Measurements from ENCODE around the gene LRRN2. TPM values are rescaled to one million over a fixed set of nuclear protein-coding genes. Genes with fewer than 3 reads are reported as not detected.

LRRN2 gene
- total RNA-seq, 1 experiment from 2014 or later = 0.69 TPM

DNA sequence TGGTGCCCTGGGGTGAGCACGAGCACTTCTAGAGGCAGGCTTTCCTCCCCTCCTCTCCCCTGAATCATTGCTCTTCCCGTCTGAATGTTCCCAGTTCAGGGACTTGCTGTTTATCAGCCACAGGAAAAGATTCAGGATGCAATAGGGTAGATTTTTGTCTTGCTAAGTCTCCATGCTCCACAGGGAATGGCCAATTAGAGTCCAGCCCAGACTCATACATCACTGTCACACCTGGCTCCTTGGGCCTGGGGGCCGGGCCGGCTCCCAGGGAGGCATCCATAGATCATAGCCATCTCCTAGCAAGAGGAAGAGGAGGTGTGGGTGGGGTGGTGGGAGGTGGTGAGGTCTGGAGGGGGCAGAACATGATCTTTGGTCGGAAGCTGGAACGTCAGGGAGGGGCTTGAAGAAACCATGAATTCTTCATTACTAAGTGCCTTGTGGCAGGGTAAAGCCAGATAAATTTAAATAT, 83.4 kb downstream of the LRRN2 start:
- no peak for DNase-seq (ENCODE audit: low read depth)

DNA sequence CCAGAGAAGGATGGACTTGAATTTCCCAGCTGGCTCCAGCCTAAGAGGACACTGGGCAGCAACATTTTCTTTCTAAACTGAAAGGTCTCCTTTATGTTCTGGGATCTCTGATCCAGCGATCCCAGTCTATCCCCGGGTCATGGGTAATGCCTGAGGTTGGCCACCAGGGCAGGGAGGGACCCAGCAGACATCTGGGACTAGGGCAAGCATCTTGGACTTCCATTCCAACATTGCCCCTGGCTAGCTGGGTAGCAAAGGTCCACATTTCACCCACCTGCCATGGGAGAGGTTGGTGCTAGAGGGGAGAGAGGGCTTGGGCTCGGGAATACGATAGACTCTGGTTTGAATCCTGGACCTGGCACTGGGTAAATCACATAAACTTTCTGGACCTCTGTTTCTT, 84.6 kb downstream of the LRRN2 start:
- DNase-seq (ENCODE audit: low read depth) = no peak

DNA sequence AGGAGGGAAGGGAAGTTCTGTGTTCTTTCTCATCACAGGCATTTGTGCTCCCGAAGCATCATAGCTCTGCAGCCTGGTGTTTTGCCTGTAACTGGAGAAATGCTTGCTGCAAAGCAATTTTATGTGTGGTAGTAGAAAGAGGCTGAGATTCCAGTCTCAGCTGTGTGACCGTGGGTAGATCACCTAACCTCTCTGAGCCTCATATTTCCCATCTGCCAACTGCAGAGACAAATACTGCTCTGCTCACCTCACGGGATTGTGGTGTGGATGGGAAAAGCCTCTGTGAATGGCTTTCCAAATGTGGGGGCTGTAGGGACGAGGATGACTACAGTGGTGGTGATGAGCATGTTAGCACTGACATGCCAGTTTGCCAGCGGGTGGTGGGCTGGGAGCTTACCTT, 85.3 kb downstream of the LRRN2 start:
- no peak for DNase-seq (ENCODE audit: low read depth)

DNA sequence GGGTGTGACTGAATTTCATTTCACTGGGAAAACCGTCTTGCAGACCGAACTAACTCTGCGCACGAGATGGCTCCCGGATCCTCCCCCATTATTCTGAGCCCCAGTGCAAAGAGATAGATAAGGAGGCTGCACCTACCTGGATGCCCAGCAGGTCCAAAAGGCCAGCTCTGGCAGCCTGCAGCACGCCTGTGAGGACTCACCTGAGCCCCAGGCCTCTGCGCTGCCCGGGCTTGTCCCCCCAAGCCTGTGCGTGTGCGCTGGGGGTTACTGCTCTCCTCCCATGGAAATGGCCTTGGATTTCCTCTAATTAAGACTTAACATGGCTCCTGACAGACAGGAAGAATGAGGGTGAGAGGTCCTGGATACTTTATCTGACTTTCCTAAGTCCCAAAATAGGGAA, 85.9 kb downstream of the LRRN2 start:
- DNase-seq (ENCODE audit: low read depth) = no peak

DNA sequence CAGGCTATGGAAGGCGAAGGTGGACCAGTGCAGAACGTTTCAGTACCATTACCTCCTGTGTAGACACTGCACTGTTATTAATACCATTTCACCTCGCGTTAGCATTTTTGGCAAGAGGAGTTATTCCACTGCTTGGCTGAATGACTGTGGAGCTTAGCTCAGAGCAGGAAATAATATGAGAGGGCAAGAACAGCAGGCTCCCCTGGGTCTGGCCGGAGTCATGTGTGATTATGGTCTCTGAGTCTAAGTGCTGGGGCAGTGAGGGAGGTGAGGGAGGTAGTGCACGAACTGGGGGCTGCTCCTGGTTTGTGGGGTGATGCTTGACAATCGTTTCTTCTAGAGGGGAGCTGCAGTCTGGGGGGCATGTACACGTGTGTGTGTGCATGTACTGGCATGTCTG, 86.4 kb downstream of the LRRN2 start:
- DNase-seq (ENCODE audit: low read depth) = no peak

DNA sequence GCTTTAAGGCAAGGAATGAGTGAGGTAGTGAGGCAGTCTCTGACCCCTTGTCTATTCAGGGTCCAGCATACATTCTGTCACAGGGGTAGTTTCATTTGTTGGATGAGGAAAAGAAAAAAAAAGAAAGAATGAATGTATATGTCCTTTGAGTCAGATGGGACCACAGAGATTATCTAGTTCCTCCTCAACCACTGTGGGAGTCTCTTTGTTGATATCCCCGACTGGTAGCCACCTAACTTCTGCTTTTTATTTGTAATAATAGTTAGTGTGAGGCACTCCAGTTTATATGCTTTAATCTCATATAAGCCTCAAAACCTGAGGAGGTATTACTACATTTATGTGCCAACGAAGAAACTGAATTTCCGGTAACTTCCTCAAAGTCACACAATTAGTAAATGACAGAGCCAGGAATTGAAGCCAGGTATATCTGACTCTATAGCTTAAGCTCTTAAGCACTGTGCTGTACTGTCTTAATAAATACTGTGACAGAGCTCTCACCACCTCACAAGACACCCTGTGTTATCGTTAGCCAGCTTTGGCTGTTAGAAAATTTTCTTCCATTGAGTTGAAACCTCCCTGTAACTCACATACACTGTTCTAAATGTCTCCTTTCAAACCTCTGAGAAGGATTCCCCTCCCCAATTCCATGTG, 87.1 kb downstream of the LRRN2 start:
- DNase-seq (ENCODE audit: low read depth) = no peak

DNA sequence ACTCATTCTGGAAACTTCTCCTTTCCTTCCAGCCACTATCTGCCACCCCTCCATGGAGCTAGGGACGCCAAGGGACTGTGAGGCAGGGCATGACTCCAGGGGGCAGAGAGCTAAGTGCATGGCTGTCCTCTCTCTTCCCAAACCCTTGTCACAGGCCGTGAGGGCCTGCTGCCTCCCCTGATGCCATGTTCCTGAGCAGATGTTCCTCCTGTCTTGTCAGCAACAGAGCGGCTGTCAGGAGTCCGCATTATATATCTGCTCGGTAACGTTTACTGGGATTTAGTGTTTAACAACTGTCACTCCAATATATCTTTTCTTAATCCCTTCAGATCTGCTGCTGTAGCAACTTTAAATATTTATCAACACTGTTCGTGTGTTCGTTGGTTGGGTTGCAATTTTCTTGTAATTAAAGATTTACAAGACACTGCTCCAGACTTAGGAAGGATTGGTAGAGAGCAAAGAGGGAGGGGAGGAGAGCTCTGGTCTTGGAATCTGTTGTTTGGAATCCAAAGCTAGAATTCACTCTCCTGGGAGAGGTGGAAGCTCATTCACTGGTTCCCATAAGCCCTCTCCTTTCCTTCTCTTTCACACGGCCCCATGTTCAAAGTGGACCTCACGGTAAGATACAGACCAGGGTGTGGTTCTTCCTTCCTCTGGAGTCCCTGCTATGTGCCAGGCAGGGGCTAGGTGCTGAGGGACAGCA, 93.1 kb downstream of the LRRN2 start:
- no peak for DNase-seq (ENCODE audit: low read depth)

DNA sequence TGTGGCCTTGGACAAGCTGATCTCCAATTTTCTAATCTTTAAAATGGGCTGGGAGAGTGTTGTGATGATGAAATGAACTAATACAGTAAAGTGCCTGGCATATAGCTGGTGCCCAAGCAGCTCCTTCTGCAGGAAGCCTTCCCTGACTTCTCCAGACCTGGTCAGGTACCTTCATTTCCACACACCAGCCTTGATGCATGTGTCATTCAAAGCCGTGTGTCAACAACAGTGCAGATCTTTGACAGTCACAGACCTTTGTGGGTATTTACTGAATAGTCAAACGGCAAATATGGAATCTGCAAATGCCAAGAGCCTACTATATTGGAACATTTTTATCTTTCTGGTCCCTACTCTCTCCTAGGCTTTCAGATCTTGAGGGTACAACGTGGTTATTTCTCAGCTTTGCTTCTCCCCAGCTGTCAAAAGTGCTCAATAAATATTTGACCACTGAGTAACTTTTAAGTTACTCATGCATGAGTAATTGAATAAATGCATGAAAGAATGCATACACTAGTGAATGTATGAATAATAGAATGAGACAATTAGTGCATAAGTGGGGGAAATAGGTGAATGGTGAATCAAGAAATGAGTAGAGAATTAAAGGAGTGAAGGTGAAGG, 94.0 kb downstream of the LRRN2 start:
- peak; percentile 21 for DNase-seq (ENCODE audit: low read depth)

DNA sequence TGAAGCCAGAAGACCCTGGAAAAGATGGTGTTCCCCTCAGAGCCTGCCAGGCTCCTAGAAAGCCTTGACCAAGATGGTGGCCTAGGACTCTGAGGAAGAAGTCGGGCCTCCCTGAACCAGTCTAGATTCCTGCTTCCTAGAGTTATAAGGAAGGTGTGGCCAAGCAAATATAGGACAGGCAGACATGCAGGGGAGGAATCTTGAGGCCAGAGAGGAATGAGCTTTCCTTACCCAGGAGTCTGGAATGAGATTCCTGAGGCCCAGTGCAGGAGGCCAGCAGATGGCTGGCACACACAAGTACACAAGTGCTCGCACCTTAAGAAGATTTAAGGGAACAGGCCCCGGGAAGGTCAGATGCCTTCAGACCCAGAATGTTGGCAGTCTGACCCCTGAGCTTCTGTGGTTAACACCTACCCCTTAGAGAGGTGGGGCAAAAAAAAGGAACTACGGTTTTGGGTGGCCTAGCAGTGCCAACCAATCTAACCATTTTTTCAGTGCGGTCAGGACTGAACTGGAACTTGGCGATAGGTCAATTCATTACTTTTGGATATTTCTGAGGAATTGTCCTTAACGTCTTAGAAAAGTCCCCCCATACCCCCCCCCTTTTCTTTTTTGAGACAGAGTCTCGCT, 96.0 kb downstream of the LRRN2 start:
- no peak for DNase-seq (ENCODE audit: low read depth)

DNA sequence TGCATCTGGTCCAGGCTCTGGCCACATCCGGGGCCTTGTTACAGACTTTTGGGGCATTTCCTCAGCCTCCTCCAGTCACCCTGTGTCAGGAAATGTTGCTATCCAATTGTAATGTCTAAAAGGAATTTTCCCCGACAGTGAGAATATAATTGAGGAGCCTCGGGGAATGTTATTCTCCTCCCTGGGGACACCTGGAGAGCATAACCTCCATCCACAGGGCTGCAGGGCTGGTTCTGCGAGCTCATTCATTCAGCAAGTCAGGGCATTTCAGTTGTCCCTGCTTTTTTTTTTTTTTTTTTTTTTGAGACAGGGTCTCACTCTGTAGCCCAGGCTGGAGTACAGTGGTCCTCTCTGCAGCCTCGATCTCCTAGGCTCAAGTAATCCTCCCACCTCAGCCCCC, 96.7 kb downstream of the LRRN2 start:
- no peak for DNase-seq (ENCODE audit: low read depth)

DNA sequence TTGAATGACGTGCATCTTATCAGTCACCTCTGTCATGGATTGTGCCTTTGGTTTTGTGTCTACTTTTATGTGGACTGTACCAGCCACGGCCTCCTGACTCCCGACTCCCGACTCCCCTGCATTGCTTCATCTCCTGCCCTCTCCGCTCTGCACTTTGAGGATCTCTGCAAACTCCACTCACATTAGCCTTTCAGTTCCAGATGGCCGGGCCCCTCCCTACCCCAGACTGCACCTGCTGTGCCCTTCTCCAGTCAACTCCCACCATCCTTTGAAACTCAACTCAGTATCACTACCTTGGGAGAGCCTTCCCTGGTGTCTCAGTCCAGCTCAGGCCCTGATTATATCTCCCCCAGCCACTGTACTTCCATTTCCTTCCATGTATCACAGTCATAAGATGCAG, 97.9 kb downstream of the LRRN2 start:
- DNase-seq (ENCODE audit: low read depth) = no peak

DNA sequence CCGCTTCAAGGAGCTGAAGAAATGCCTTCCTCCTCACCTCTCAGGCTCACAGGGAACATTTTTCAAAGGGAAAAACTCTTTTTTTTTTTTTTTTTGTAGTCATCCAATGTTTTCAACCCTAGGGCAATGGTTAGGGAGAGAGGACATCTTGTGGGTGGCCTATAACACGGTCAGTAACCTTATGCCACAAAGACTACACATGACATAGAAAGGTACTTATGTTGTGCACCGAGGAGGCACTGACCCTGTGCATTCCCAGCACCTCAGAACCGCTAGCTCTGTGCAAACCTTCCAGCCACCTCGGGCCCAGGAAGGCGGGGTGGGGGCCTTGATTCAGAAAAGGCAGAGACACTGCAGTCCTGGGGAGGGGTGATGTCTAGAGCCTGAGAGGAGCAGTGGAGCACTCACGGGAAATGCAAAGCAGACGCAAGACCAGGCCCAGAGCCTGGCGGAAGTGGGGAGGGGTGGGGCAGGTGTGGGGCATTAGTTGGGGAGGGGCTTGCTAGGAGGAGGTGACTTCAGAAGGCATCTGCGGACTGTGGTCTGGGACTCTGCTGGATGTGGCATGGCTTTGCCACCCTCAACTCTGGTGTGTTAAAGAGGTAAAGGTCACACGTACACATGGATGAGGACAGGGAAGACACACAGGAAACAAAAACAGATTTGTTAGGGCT, 100.7 kb downstream of the LRRN2 start:
- no peak for DNase-seq (ENCODE audit: low read depth)

DNA sequence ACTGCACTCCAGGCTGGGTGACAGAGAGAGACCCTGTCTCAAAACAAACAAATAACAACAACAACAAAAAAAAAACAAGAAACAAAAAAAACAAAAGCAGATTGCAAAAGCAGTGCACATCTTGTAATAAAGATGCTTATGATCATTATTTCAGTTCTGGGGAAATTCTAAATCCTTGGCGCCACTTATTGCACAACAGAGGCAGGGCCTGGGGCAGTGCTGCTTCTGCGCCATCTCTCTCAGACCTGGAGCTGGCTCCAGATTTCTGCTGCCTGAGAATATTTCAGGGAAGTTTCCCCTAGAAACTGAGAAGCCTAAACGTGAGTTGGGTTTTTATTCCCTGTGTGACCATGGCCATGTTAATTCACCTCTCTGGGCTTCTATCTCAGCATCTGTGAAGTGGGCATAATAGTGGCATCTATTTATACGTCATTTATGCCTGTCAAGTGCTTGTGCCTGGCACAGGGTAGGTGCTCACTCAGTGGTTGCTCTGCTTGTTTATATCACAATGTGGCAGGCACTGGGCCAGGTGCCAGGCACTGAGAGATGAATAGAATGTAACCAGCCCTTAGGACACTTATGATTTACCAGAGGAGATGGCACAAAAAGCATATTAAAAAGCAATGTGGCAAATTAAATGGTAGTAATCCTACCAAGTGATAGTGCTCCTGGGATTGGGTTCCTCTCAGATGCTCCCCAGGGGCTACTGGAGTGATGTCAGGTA, 101.5 kb downstream of the LRRN2 start:
- no peak for DNase-seq (ENCODE audit: low read depth)

DNA sequence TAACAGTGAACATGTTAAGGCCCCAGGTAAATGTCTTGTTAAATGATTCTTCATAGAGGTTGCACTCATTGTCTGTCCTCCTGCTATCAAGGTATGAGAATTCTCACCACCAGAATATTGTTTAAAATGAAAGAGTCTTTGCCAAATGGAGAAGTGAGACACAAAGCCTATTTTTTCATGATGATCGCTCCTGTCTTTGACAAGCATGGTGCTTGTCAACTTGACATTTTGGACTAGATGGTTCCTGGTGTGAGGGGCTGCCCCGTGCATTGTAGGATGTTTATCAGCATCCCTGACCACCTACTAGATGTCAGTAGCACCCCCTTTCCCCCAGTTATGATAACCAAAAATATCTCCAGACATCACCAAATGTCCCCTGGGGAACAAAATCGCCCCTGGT, 103.8 kb downstream of the LRRN2 start:
- DNase-seq (ENCODE audit: low read depth) = no peak

DNA sequence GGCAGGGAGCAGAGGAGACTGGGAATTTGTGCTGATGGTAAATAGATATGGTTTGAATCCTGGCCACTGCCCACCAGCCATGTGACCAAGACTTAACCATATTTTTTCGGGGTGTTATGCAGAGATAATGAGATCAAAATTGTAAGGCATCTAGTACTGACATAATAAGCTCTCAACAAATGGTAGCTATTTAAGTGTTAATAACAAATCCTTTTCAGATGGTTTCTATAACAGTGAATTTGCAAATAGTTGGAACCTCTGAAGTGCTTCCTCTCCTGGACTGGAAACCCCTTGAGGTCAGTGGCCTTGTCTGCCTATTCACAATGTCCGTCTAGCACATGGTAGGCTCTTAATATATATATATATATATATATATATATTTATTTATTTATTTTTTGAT, 104.7 kb downstream of the LRRN2 start:
- no peak for DNase-seq (ENCODE audit: low read depth)

DNA sequence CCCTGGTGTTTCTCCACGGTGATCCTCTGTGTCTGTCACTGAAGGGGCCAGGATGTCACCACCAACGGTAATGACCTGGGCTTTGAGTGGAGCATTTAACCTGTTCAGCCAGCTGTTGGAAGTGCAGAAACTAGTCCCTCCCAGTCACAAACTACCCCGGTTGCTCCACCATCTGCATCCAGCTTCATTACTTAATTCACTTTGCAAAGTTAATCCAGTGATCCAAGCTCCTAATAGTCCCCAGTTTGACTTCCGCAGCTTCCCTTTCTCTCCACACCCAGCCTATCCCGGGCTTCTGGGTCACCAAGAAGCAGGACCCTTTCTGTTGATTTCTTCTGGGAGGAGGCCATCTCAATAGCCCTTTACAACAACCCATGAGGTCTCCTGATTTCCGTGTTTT, 105.9 kb downstream of the LRRN2 start:
- DNase-seq (ENCODE audit: low read depth) = no peak

DNA sequence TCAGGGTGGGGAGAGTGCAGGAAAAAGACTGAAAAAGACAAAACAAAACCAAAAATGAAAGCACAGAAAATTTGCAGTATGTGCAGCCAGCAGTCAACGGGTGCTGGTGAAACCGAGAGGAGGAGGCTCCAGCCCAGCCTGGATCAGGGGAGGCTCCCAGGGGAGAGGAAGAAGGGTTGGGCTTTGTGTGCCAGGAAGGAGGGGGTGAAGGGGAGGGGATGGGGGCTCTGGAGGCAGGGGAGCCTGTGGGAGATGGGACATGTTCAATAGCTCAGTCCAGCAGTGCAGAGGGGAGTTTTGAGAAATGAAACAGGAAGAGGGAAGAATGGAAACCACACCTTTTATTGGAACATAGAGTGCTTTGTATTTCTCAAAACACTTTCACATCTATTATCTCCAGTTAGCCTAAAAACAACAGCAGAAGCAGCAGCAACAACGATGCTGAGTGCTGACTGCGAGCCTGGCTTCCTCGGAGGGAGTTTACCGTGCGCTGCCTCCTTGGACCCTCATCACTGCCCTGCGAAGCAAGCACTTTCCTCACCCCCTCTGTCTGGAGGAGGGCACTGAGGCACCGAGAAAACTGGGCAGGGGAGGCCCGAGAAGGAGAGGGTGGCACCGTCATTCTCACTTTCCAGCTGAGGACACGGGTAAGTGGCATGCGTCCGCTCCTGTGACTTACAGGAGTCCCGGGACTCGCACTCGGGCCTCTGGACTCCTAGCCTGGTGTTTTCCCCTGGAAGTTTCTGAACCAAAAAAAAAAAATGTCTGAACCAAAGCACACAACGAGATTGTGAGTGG, 106.5 kb downstream of the LRRN2 start:
- DNase-seq (ENCODE audit: low read depth) = no peak

DNA sequence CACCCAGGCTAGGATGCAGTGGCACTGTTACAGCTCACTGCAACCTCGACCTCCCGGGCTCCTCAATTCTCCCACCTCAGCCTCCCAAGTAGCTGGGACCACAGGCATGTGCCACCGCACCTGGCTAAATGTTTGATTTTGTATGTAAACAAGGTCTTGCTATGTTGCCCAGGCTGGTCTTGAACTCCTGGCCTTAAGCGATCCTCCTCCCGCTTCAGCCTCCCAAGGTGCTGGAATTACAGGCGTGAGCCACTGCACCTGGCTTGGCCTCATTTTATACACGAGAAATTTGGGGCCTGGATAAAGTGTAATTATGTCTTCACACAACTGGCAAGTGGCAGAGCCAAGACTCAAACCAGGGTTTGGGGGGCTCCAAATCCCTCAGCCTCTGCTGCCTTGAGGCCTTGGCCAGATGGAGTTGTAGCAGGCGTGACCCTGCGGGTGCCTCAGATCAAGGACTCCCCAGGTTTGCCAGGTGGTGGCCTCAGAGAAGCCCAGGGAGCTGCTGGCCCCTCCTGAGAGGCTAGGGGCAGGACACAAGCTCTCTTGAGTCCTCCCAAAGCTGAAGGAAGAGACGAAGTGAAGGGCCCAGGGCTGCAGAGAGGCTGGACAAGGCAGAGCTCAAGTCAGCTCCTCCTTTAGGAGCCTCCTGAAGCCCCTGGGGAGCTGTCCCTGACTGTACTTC, 107.6 kb downstream of the LRRN2 start:
- no peak for DNase-seq (ENCODE audit: low read depth)

DNA sequence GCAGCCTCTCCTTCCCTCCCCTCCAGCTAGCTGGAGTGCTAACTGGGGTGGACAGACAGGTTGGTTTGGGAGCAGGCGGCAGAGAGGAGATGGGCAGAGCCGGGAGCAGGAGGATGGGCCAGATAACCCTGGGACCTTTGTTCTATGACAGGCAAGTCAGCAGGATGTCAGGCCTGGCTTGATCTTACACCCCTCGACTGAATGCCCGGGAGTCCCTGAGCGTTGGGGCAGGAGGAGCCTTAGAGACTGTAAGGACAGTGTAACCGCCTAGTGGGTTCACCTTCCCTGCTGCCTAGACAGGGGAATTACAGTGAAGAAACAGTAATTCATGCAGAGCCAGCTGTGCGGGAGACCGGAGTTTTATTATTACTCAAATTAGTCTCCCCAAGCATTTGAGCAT, 109.1 kb downstream of the LRRN2 start:
- no peak for DNase-seq (ENCODE audit: low read depth)
